Measurements from ENCODE around the gene UBE2N. TPM values are rescaled to one million over a fixed set of nuclear protein-coding genes. Genes with fewer than 3 reads are reported as not detected.

UBE2N gene
- total RNA-seq = 90.4 TPM
- long read RNA-seq, full-length matches to known transcripts = 103 of 119 reads
- long read RNA-seq, partial matches to known transcripts = 8 of 119 reads
- long read RNA-seq, other reads (novel, unspliced or antisense) = 8 of 119 reads

GRCh38 chr12:93441617-93442410 lies at the start of gene UBE2N:
Gene UBE2N (minus strand): TSS chr12:93441947. CDS start chr12:93441884, 63 bp downstream.
- DNase-seq (ENCODE audit: low spot score) = peak; percentile 99

GRCh38 chr12:93484315-93484981 lies 42.7 kb upstream of the UBE2N start:
- no peak for DNase-seq (ENCODE audit: low spot score)

GRCh38 chr12:93483151-93483807 lies 41.5 kb upstream of the UBE2N start:
- no peak for DNase-seq (ENCODE audit: low spot score)

- no peak for DNase-seq (ENCODE audit: low spot score)
These were observed 41.0 kb upstream of the UBE2N start for GRCh38 chr12:93482721-93483120.

GRCh38 chr12:93476555-93476954 lies 34.8 kb upstream of the UBE2N start:
- DNase-seq (ENCODE audit: low spot score) = no peak

- DNase-seq (ENCODE audit: low spot score) = no peak
These were observed 27.6 kb upstream of the UBE2N start for GRCh38 chr12:93469386-93469785.

GRCh38 chr12:93468008-93468371 lies 26.2 kb upstream of the UBE2N start:
- DNase-seq (ENCODE audit: low spot score) = no peak

- DNase-seq (ENCODE audit: low spot score) = peak; percentile 96
These were observed 25.7 kb upstream of the UBE2N start, which contains the start of gene MRPL42 for GRCh38 chr12:93467351-93468007. Gene MRPL42 (plus strand): TSS chr12:93467514. CDS start chr12:93469286, 1,772 bp downstream.

- DNase-seq (ENCODE audit: low spot score) = no peak
These were observed 25.0 kb upstream of the UBE2N start for GRCh38 chr12:93466625-93467350.

GRCh38 chr12:93465841-93466240 lies 24.1 kb upstream of the UBE2N start:
- DNase-seq (ENCODE audit: low spot score) = no peak

GRCh38 chr12:93461503-93461902 lies 19.8 kb upstream of the UBE2N start:
- no peak for DNase-seq (ENCODE audit: low spot score)

- DNase-seq (ENCODE audit: low spot score) = no peak
These were observed 19.2 kb upstream of the UBE2N start for GRCh38 chr12:93460902-93461301.

- no peak for DNase-seq (ENCODE audit: low spot score)
These were observed 18.3 kb upstream of the UBE2N start for GRCh38 chr12:93460003-93460402.

GRCh38 chr12:93459097-93459496 lies 17.4 kb upstream of the UBE2N start:
- no peak for DNase-seq (ENCODE audit: low spot score)

GRCh38 chr12:93456077-93456476 lies 14.3 kb upstream of the UBE2N start:
- DNase-seq (ENCODE audit: low spot score) = no peak

GRCh38 chr12:93453633-93454032 lies 11.9 kb upstream of the UBE2N start:
- DNase-seq (ENCODE audit: low spot score) = no peak

GRCh38 chr12:93451423-93452158 lies 9.8 kb upstream of the UBE2N start:
- no peak for DNase-seq (ENCODE audit: low spot score)

GRCh38 chr12:93449277-93449676 lies 7.5 kb upstream of the UBE2N start:
- DNase-seq (ENCODE audit: low spot score) = no peak

GRCh38 chr12:93448796-93449195 lies 7.0 kb upstream of the UBE2N start:
- no peak for DNase-seq (ENCODE audit: low spot score)

All from mesenteric fat pad (tissue), 1 donor.